Neutrophil (primary cell): ENCODE measurements around the gene HIVEP3.

ENCODE experiments used
- H3K27ac ChIP-seq: fragments of 200-600 bp; sonication (generic); 2 replicates; pipeline ENCODE4 v1.5.1; 2016; ENCODE audit warnings: mild to moderate bottlenecking, moderate library complexity
- H3K27me3 ChIP-seq: fragments of 200-600 bp; sonication (generic); 2 replicates; pipeline ENCODE4 v1.6.0; 2016; ENCODE audit warnings: mild to moderate bottlenecking
- H3K36me3 ChIP-seq: fragments of 200-600 bp; sonication (generic); 2 replicates; pipeline ENCODE4 v1.5.1; 2017
- H3K4me1 ChIP-seq, 2 experiments: fragments of 200-600 bp in 1 of 2; sonication (generic) in 1 of 2; 1 replicate in 1 of 2; 2 replicates in 1 of 2; pipeline versions ENCODE4 v1.5.1 to v1.6.1; 2013 to 2016; ENCODE audit warnings: low read depth in 1 of 2, low read length in 1 of 2, mild to moderate bottlenecking in 1 of 2, moderate library complexity in 1 of 2; ENCODE audit not compliant: control insufficient read depth in 1 of 2, insufficient read depth in 1 of 2
- H3K4me3 ChIP-seq, 2 experiments: fragments of 200-600 bp in 1 of 2; sonication (generic) in 1 of 2; 1 replicate in 1 of 2; 2 replicates in 1 of 2; pipeline ENCODE4 v1.5.1; 2013 to 2016; ENCODE audit warnings: low read depth in 1 of 2, low read length in 1 of 2, mild to moderate bottlenecking in 1 of 2, moderate library complexity in 1 of 2
- H3K9me3 ChIP-seq: fragments of 200-600 bp; sonication (generic); 2 replicates; pipeline ENCODE4 v1.5.1; 2016
- TF ChIP-seq, protein P1 (sequence below): fragments of 200-600 bp; sonication (generic); IDR thresholded peaks from 2 replicates; pipeline ENCODE4 v1.5.1; 2016; ENCODE audit warnings: antibody characterized with exemption

Gene HIVEP3

DNA sequence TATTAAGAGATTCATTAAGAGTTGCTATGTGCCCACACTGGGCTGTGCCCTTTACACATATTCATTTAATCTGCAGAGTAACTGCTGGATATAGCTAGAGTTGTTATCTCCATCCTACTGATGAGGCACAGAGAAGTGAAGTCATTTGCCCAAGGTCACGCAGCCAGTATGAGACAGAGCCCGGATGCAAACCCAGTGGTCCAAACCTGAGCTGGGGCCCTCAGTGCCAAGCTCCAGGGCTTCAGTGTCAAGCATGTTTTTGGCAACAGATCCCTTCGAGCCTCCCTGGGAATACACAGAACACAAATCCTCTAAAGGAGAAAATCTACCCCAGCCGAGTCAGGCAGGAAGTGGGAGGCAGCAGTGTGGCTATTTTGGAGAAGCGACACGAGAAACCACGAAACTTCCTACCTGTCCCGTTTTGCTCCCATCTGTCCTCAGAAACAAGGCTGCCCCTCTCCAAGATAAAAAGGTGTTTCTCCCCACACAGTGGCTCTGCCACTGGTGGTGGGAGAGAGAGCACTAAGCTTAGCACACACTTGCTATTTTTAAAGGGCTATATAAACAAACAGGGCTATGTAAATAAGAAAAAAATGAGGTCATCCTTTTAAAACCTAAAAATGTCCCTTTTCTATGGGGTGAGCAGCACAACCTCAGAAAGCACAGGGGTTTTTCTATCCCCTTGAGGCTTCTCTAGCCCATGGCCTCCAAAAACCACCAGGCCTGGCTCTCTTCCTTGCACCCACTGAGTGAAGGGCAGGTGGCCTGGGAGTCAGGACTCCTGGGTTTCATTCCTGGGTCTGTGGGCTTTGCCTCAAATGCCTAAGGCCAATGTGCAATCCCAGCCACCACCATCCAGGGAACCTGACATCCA, 295.6 kb downstream of the HIVEP3 start:
- Histone ChIP-seq H3K4me1 (no peaks in the 10 kb centered on the region), H3K4me3 (no peak overlapping the region), H3K27ac (no peak overlapping the region), H3K27me3 (no peaks in the 10 kb centered on the region), H3K9me3 (no peaks in the 10 kb centered on the region), H3K36me3 (no peaks in the 10 kb centered on the region)
- TF ChIP-seq, protein P1, sequence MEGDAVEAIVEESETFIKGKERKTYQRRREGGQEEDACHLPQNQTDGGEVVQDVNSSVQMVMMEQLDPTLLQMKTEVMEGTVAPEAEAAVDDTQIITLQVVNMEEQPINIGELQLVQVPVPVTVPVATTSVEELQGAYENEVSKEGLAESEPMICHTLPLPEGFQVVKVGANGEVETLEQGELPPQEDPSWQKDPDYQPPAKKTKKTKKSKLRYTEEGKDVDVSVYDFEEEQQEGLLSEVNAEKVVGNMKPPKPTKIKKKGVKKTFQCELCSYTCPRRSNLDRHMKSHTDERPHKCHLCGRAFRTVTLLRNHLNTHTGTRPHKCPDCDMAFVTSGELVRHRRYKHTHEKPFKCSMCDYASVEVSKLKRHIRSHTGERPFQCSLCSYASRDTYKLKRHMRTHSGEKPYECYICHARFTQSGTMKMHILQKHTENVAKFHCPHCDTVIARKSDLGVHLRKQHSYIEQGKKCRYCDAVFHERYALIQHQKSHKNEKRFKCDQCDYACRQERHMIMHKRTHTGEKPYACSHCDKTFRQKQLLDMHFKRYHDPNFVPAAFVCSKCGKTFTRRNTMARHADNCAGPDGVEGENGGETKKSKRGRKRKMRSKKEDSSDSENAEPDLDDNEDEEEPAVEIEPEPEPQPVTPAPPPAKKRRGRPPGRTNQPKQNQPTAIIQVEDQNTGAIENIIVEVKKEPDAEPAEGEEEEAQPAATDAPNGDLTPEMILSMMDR: no peak

DNA sequence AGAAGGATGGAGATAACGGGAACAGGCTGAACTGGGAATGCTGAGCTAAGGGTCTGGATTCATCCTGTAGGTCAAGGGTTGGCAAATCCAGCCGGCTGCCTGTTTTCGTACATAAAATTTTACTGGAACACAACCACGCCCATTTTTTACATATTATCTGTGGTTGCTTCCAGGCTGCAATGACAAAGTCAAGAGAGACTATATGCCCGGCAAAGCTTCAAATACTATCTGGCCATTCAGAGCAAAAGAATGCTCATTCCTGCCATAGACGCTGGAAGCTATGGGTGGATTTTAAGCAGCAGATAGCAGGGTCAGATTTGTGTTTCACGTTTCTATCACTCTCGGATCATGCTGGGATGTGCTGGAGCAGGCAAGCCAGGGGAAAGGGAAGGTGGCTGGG, 296.3 kb downstream of the HIVEP3 start:
- Histone ChIP-seq H3K27me3 (no peaks in the 10 kb centered on the region), H3K4me1 (no peaks in the 10 kb centered on the region), H3K36me3 (no peaks in the 10 kb centered on the region), H3K27ac (no peak overlapping the region), H3K9me3 (no peaks in the 10 kb centered on the region), H3K4me3 (no peak overlapping the region)
- TF ChIP-seq, protein P1: no peak

DNA sequence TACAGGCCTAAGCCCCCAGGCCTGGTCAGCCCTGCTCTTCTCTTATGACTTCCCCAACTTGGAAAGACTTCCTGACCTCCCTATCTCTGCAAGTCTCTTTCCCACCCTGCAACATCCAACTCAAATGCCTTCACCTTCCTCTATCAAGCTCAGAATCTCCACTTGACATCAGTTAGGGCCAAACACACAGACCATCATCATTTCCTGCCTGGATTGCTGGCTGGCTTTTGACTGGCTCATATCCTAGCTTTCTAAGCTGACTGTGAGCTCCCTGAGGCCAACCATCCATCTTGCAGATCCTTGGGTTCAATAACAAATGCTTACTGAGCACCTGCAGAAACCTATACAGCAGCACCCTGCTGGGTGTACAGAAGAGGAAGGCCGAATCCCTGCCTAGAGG, 296.9 kb downstream of the HIVEP3 start:
- Histone ChIP-seq H3K27ac (no peak overlapping the region), H3K36me3 (no peaks in the 10 kb centered on the region), H3K4me3 (no peak overlapping the region), H3K27me3 (no peaks in the 10 kb centered on the region), H3K4me1 (no peaks in the 10 kb centered on the region), H3K9me3 (no peaks in the 10 kb centered on the region)
- TF ChIP-seq, protein P1: no peak

DNA sequence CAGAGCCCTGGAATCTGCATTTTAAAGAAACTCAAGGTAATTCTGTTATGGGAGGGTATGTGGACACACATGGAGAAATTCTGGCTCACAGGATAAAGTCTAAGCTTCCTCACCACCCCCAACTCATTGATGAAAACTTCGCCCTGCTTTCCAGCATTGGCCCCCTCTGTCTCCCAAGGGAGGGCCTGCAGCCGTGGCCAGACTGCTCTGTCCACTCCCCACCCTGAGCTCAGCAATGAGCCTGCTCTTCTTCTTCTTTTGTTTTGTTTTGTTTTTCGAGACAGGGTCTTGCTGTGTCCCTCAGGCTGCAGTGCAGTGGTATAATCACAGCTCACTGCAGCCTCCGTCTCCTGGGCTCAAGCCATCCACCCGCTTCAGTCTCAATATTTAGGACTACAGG, 297.5 kb downstream of the HIVEP3 start:
- H3K36me3 ChIP-seq: no peaks in the 10 kb centered on the region
- no peaks in the 10 kb centered on the region for H3K9me3 ChIP-seq
- H3K27me3 ChIP-seq: no peaks in the 10 kb centered on the region
- TF ChIP-seq, protein P1: no peak
- no peaks in the 10 kb centered on the region for H3K4me1 ChIP-seq
- H3K4me3 ChIP-seq: no peak overlapping the region
- H3K27ac ChIP-seq: no peak overlapping the region

DNA sequence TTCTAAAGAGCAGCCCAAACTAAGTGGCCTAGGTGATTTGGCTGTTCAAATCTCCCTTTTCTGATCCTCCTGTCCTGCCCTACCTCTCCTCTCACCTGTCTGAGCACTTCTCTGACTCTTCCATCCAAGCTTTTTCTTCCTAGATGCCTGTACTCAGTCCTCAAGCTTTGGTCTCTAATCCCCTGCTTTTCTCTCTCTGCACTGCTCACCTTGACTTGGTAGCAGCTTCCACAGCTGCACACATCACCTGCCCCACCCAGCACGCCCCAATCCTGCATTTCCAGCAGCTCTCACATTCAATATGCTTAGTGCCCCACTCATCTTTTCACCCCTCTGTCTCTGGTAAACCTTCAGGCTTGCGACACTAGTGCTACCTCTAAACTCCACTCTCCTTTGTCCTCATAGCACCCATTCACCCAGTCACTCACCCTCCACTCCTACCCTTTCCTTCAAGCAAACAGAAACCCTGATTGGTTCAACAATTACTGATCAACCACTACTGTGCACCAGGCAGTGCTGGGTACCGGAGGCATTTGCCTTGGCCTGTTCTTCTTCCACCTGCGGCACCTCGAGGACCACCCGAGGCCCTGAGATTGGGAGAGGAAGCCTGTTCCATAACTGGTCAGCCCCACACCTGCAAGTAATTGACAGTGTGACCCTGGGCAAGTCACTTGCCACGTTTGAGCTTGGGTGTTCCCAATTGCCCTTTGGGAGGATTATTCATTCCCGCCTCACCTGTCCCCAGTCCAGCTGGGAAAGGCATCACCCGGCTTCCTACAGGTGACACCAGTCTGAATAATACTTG, 298.2 kb downstream of the HIVEP3 start:
- Histone ChIP-seq H3K27ac (no peak overlapping the region), H3K36me3 (no peaks in the 10 kb centered on the region), H3K27me3 (no peaks in the 10 kb centered on the region), H3K9me3 (no peaks in the 10 kb centered on the region), H3K4me3 (no peak overlapping the region), H3K4me1 (no peaks in the 10 kb centered on the region)
- TF ChIP-seq, protein P1: no peak
